IPS-18a (cell line): ENCODE data around the gene KLF3.

Experiments
- H3K27ac ChIP-seq: one replicate; pipeline ENCODE4 v1.5.1; 2013; ENCODE audit warnings: low read length
- H3K27me3 ChIP-seq: one replicate; pipeline ENCODE4 v1.6.1; 2013; ENCODE audit warnings: mild to moderate bottlenecking, low read length; ENCODE audit not compliant: control insufficient read depth, insufficient read depth
- H3K36me3 ChIP-seq: one replicate; pipeline ENCODE4 v1.6.1; 2013; ENCODE audit warnings: low read depth, low read length; ENCODE audit not compliant: control insufficient read depth
- H3K4me1 ChIP-seq: one replicate; pipeline ENCODE4 v1.6.1; 2013; ENCODE audit warnings: low read depth, low read length; ENCODE audit not compliant: control insufficient read depth
- H3K4me3 ChIP-seq: one replicate; pipeline ENCODE4 v1.5.1; 2013; ENCODE audit warnings: low read length
- H3K9ac ChIP-seq: one replicate; pipeline ENCODE4 v1.6.1; 2013; ENCODE audit warnings: mild to moderate bottlenecking, low read length, moderate library complexity
- H3K9me3 ChIP-seq: one replicate; pipeline ENCODE4 v1.6.1; 2013; ENCODE audit warnings: low read depth, low read length; ENCODE audit not compliant: control insufficient read depth

Gene KLF3

GRCh38 chr4:38734911-38735310 is 70.9 kb downstream of the KLF3 start:
- Histone ChIP-seq H3K9me3 (no peaks in the 10 kb centered on the region), H3K27ac (no peak overlapping the region), H3K4me1 (no peaks in the 10 kb centered on the region), H3K36me3 (no peaks in the 10 kb centered on the region), H3K9ac (no peak overlapping the region), H3K27me3 (no peaks in the 10 kb centered on the region), H3K4me3 (no peak overlapping the region)

GRCh38 chr4:38735870-38736269 is 71.9 kb downstream of the KLF3 start:
- no peaks in the 10 kb centered on the region for H3K27me3 ChIP-seq
- H3K9ac ChIP-seq, result no peak overlapping the region
- H3K36me3 ChIP-seq, result no peaks in the 10 kb centered on the region
- H3K4me3 ChIP-seq, result no peak overlapping the region
- H3K9me3 ChIP-seq, result no peaks in the 10 kb centered on the region
- no peaks in the 10 kb centered on the region for H3K4me1 ChIP-seq
- H3K27ac ChIP-seq, result no peak overlapping the region

GRCh38 chr4:38738940-38739803 is 75.2 kb downstream of the KLF3 start:
- no peaks in the 10 kb centered on the region for H3K27me3 ChIP-seq
- H3K4me3 ChIP-seq, result no peak overlapping the region
- no peaks in the 10 kb centered on the region for H3K36me3 ChIP-seq
- no peak overlapping the region for H3K27ac ChIP-seq
- no peaks in the 10 kb centered on the region for H3K9me3 ChIP-seq
- H3K4me1 ChIP-seq, result no peaks in the 10 kb centered on the region
- H3K9ac ChIP-seq, result no peak overlapping the region

- no peaks in the 10 kb centered on the region for H3K27me3 ChIP-seq
- no peak overlapping the region for H3K27ac ChIP-seq
- no peak overlapping the region for H3K9ac ChIP-seq
- H3K9me3 ChIP-seq, result no peaks in the 10 kb centered on the region
- H3K4me3 ChIP-seq, result no peak overlapping the region
- no peaks in the 10 kb centered on the region for H3K4me1 ChIP-seq
- H3K36me3 ChIP-seq, result no peaks in the 10 kb centered on the region
These were observed 76.3 kb downstream of the KLF3 start for GRCh38 chr4:38740303-38740702.

- H3K9me3 ChIP-seq, result peaks cover 5% of the 10 kb centered on the region
- H3K36me3 ChIP-seq, result no peaks in the 10 kb centered on the region
- no peaks in the 10 kb centered on the region for H3K27me3 ChIP-seq
- H3K4me3 ChIP-seq, result no peak overlapping the region
- H3K9ac ChIP-seq, result no peak overlapping the region
- H3K4me1 ChIP-seq, result no peaks in the 10 kb centered on the region
- no peak overlapping the region for H3K27ac ChIP-seq
These were observed 79.9 kb downstream of the KLF3 start for GRCh38 chr4:38743866-38744265.

GRCh38 chr4:38745881-38746280 is 81.9 kb downstream of the KLF3 start:
- H3K27ac ChIP-seq, result no peak overlapping the region
- no peak overlapping the region for H3K9ac ChIP-seq
- H3K9me3 ChIP-seq, result peaks cover 5% of the 10 kb centered on the region
- no peak overlapping the region for H3K4me3 ChIP-seq
- no peaks in the 10 kb centered on the region for H3K27me3 ChIP-seq
- H3K4me1 ChIP-seq, result no peaks in the 10 kb centered on the region
- no peaks in the 10 kb centered on the region for H3K36me3 ChIP-seq

GRCh38 chr4:38747629-38748028 is 83.6 kb downstream of the KLF3 start:
- Histone ChIP-seq H3K4me1 (peaks cover 7% of the 10 kb centered on the region), H3K27me3 (no peaks in the 10 kb centered on the region), H3K9ac (no peak overlapping the region), H3K4me3 (no peak overlapping the region), H3K27ac (no peak overlapping the region), H3K9me3 (peaks cover 5% of the 10 kb centered on the region), H3K36me3 (no peaks in the 10 kb centered on the region)

- Histone ChIP-seq H3K4me3 (no peak overlapping the region), H3K27ac (no peak overlapping the region), H3K4me1 (peaks cover 9% of the 10 kb centered on the region), H3K27me3 (no peaks in the 10 kb centered on the region), H3K9ac (no peak overlapping the region), H3K36me3 (no peaks in the 10 kb centered on the region), H3K9me3 (peaks cover 5% of the 10 kb centered on the region)
These were observed 85.3 kb downstream of the KLF3 start for GRCh38 chr4:38749336-38749735.
